ENCODE measurements around the gene SIN3B.

SIN3B gene

GRCh38 chr19:16883522-16883921, 54.3 kb downstream of the SIN3B start:
- H3K4me1 ChIP-seq (ENCODE audit: control insufficient read depth, insufficient read depth, low read length) = no peaks in the 10 kb centered on the region
- H3K27ac ChIP-seq (ENCODE audit: extremely low read depth, low read depth, low read length) = no peak overlapping the region
- TF ChIP-seq ZNF530 (tag by site-specific recombination; IDR thresholded peaks at IDR 0.05; ENCODE audit: low read depth) (no peak), ZNF423 (tag by site-specific recombination; IDR thresholded peaks at IDR 0.05) (no peak), ZSCAN30 (tag by site-specific recombination; IDR thresholded peaks at IDR 0.05) (no peak), ZNF335 (tag by site-specific recombination; conservative IDR thresholded peaks at IDR 0.05) (no peak), ZNF558 (tag by site-specific recombination; IDR thresholded peaks at IDR 0.05) (no peak), ZFP37 (tag by site-specific recombination; IDR thresholded peaks at IDR 0.05) (no peak)
- no peaks in the 10 kb centered on the region for H3K9me3 ChIP-seq (ENCODE audit: control insufficient read depth, insufficient read depth, low read depth, low read length)
- no peak overlapping the region for H3K4me3 ChIP-seq (ENCODE audit: low read depth, low read length)
- H3K36me3 ChIP-seq (ENCODE audit: control insufficient read depth in 2 of 2, insufficient read depth in 1 of 2, low read length in 2 of 2) = peaks cover 0 to 19% of the 10 kb centered on the region in 2 experiments; a peak in 1 of 3 replicates
- ChIA-PET CTCF (no interaction called here), POLR2A (no interaction called here)

- TF ChIP-seq ZNF785 (tag by site-specific recombination; IDR thresholded peaks at IDR 0.05) = no peak
- TF ChIP-seq ZNF623 (tag by site-specific recombination; IDR thresholded peaks at IDR 0.05) = no peak
- TF ChIP-seq KLF1 (tag by site-specific recombination; IDR thresholded peaks at IDR 0.05) = no peak
- TF ChIP-seq ZNF2 (tag by site-specific recombination; IDR thresholded peaks at IDR 0.05) = no peak
- TF ChIP-seq MYNN (tag by site-specific recombination; IDR thresholded peaks at IDR 0.05; ENCODE audit: borderline replicate concordance) = no peak
- no peak for TF ChIP-seq ZNF366 (tag by site-specific recombination; conservative IDR thresholded peaks at IDR 0.05)
- no peak for TF ChIP-seq PRDM1 (tag by site-specific recombination; IDR thresholded peaks at IDR 0.05)
- TF ChIP-seq, protein P1, sequence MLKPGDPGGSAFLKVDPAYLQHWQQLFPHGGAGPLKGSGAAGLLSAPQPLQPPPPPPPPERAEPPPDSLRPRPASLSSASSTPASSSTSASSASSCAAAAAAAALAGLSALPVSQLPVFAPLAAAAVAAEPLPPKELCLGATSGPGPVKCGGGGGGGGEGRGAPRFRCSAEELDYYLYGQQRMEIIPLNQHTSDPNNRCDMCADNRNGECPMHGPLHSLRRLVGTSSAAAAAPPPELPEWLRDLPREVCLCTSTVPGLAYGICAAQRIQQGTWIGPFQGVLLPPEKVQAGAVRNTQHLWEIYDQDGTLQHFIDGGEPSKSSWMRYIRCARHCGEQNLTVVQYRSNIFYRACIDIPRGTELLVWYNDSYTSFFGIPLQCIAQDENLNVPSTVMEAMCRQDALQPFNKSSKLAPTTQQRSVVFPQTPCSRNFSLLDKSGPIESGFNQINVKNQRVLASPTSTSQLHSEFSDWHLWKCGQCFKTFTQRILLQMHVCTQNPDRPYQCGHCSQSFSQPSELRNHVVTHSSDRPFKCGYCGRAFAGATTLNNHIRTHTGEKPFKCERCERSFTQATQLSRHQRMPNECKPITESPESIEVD (tag by site-specific recombination; IDR thresholded peaks at IDR 0.05) = no peak
- TF ChIP-seq ZNF202 (tag by site-specific recombination; IDR thresholded peaks at IDR 0.05; ENCODE audit: borderline replicate concordance) = no peak
- TF ChIP-seq ZBTB8A (tag by site-specific recombination; IDR thresholded peaks at IDR 0.05) = no peak
- TF ChIP-seq, protein P2, sequence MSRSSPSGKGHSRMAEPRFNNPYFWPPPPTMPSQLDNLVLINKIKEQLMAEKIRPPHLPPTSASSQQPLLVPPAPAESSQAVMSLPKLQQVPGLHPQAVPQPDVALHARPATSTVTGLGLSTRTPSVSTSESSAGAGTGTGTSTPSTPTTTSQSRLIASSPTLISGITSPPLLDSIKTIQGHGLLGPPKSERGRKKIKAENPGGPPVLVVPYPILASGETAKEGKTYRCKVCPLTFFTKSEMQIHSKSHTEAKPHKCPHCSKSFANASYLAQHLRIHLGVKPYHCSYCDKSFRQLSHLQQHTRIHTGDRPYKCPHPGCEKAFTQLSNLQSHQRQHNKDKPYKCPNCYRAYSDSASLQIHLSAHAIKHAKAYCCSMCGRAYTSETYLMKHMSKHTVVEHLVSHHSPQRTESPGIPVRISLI (tag by site-specific recombination; IDR thresholded peaks at IDR 0.05) = no peak
- no peak for TF ChIP-seq KLF8 (tag by site-specific recombination; IDR thresholded peaks at IDR 0.05)
- no peak for TF ChIP-seq ZNF529 (tag by site-specific recombination; IDR thresholded peaks at IDR 0.05; ENCODE audit: insufficient replicate concordance)
- no peak for TF ChIP-seq REPIN1 (tag by site-specific recombination; IDR thresholded peaks at IDR 0.05; ENCODE audit: low read depth)
- no peak for TF ChIP-seq ZNF747 (tag by site-specific recombination; IDR thresholded peaks at IDR 0.05)
- TF ChIP-seq ZNF704 (tag by site-specific recombination; IDR thresholded peaks at IDR 0.05) = no peak
- TF ChIP-seq ZNF558 (tag by site-specific recombination; IDR thresholded peaks at IDR 0.05) = no peak
- no peak for TF ChIP-seq ZNF530 (tag by site-specific recombination; IDR thresholded peaks at IDR 0.05; ENCODE audit: low read depth)
- no peak for TF ChIP-seq ZNF155 (tag by site-specific recombination; IDR thresholded peaks at IDR 0.05)
- H3K4me1 ChIP-seq (ENCODE audit: control insufficient read depth, insufficient read depth, low read length) = no peaks in the 10 kb centered on the region
- no peak overlapping the region for H3K4me3 ChIP-seq (ENCODE audit: low read depth, low read length)
- H3K36me3 ChIP-seq (ENCODE audit: control insufficient read depth in 2 of 2, insufficient read depth in 1 of 2, low read length in 2 of 2) = peaks cover 0 to 3% of the 10 kb centered on the region in 2 experiments; a peak in 1 of 3 replicates
- CTCF ChIA-PET = no interaction called here
- H3K27ac ChIP-seq (ENCODE audit: extremely low read depth, low read depth, low read length) = no peak overlapping the region
- POLR2A ChIA-PET = no interaction called here
- H3K9me3 ChIP-seq (ENCODE audit: control insufficient read depth, insufficient read depth, low read depth, low read length) = no peaks in the 10 kb centered on the region
Measured at GRCh38 chr19:16885166-16885565, 56.0 kb downstream of the SIN3B start.
